SK-N-SH treated with all-trans-retinoic acid at 6 μM for 48 hours (cell line): ENCODE data around the gene VSIG4.

Experiments used
- ATAC-seq: fragments of 200-7000 bp; cut with Tn5 transposase; 3 replicates; pipeline ENCODE4 v1.9.1; 2020; ENCODE audit warnings: mild to moderate bottlenecking, moderate library complexity
- ARNTL ChIP-seq: fragments of 450-650 bp; formaldehyde crosslinking; IDR thresholded peaks from 2 replicates; pipeline ENCODE4 v1.5.0; 2020; ENCODE audit warnings: low read depth, mild to moderate bottlenecking, moderate library complexity, borderline replicate concordance
- BACH2 ChIP-seq: fragments of 250-450 bp; sonication (Bioruptor Pico); IDR thresholded peaks from 2 replicates; pipeline ENCODE4 v1.9.0; 2021; ENCODE audit warnings: mild to moderate bottlenecking, borderline replicate concordance
- CREB5 ChIP-seq: fragments of 250-450 bp; sonication (Bioruptor Pico); IDR thresholded peaks from 2 replicates; pipeline ENCODE4 v1.5.1; 2020; ENCODE audit warnings: low read depth, mild to moderate bottlenecking, moderate library complexity
- CSDC2 ChIP-seq: fragments of 250-450 bp; sonication (Bioruptor Pico); IDR thresholded peaks from 2 replicates; pipeline ENCODE4 v1.5.0; 2020; ENCODE audit warnings: mild to moderate bottlenecking, moderate library complexity
- CSRNP3 ChIP-seq: fragments of 250-450 bp; sonication (Bioruptor Pico); IDR thresholded peaks from 2 replicates; pipeline ENCODE4 v1.5.1; 2021; ENCODE audit warnings: mild to moderate bottlenecking, moderate library complexity
- ESRRG ChIP-seq: fragments of 250-450 bp; sonication (Bioruptor Pico); IDR thresholded peaks from 2 replicates; pipeline ENCODE4 v1.6.1; 2021; ENCODE audit warnings: mild to moderate bottlenecking
- GLIS3 ChIP-seq: fragments of 250-450 bp; sonication (Bioruptor Pico); IDR thresholded peaks from 2 replicates; pipeline ENCODE4 v1.5.0; 2020; ENCODE audit warnings: mild to moderate bottlenecking, moderate library complexity
- ISL1 ChIP-seq: fragments of 250-450 bp; sonication (Bioruptor Pico); IDR thresholded peaks from 2 replicates; pipeline ENCODE4 v2.1.2; 2022; ENCODE audit warnings: mild to moderate bottlenecking, moderate library complexity
- PATZ1 ChIP-seq: fragments of 250-450 bp; sonication (Bioruptor Pico); IDR thresholded peaks from 2 replicates; pipeline ENCODE4 v1.8.0; 2020; ENCODE audit warnings: mild to moderate bottlenecking, moderate library complexity, borderline replicate concordance
- RARB ChIP-seq: fragments of 250-450 bp; sonication (Bioruptor Pico); IDR thresholded peaks from 2 replicates; pipeline ENCODE4 v1.8.0; 2021; ENCODE audit warnings: mild to moderate bottlenecking, moderate library complexity
- SNAI2 ChIP-seq: fragments of 250-450 bp; sonication (Bioruptor Pico); IDR thresholded peaks from 2 replicates; pipeline ENCODE4 v1.5.0; 2020; ENCODE audit warnings: mild to moderate bottlenecking, moderate library complexity
- TOX ChIP-seq: fragments of 250-450 bp; sonication (Bioruptor Pico); IDR thresholded peaks from 2 replicates; pipeline ENCODE4 v1.8.0; 2021; ENCODE audit warnings: mild to moderate bottlenecking, moderate library complexity, borderline replicate concordance
- TSHZ2 ChIP-seq: fragments of 250-450 bp; sonication (Bioruptor Pico); IDR thresholded peaks from 2 replicates; pipeline ENCODE4 v1.5.0; 2020; ENCODE audit warnings: mild to moderate bottlenecking, moderate library complexity
- ZC3H10 ChIP-seq: fragments of 250-450 bp; sonication (Bioruptor Pico); IDR thresholded peaks from 2 replicates; pipeline ENCODE4 v1.5.1; 2021; ENCODE audit warnings: mild to moderate bottlenecking, moderate library complexity
- ZFP3 ChIP-seq: fragments of 250-450 bp; sonication (Bioruptor Pico); IDR thresholded peaks from 2 replicates; pipeline ENCODE4 v1.5.0; 2020; ENCODE audit warnings: mild to moderate bottlenecking, moderate library complexity
- ZFP30 ChIP-seq: fragments of 450-650 bp; formaldehyde crosslinking; IDR thresholded peaks from 2 replicates; pipeline ENCODE4 v1.5.0; 2022; ENCODE audit warnings: mild to moderate bottlenecking, moderate library complexity
- ZNF565 ChIP-seq: fragments of 450-650 bp; formaldehyde crosslinking; conservative IDR thresholded peaks from 2 replicates; pipeline ENCODE4 v1.5.0; 2020; ENCODE audit warnings: low read depth, mild to moderate bottlenecking, moderate library complexity
- ZNF8 ChIP-seq: fragments of 450-650 bp; formaldehyde crosslinking; IDR thresholded peaks from 2 replicates; pipeline ENCODE4 v1.5.0; 2020; ENCODE audit warnings: mild to moderate bottlenecking, moderate library complexity

Gene VSIG4

DNA sequence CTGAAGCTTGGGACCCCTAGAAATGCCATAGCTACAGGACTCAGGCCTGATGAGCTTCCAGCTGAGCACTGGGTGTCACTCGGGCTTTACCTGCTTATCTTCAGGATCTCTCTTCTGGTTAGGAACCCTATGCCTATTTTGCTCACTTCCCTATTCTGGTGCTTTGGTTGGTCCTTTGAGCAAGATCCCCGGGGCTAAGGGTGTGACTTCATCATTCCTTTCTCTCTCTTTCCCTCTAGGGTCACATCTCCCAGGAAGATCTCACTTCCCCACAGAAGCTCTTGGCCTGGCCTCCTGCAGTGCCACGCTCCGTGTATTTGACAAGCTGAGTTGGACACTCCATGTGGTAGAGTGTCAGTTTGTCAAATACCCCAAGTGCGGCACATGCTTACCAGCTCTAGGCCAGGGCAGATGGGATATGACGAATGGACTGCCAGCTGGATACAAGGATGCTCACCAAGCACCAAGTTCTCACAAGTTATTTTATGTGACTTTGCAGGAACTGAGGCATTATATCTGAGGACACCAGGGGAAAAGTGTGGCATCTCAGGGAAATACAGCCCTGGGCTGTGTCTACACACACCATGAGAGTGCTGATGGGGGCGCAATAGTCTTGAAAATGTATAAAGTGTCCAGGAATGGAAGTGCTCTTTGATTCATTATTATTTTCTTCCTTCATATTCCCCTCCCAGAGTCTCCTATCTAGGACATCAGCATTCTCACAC lies 21.1 kb downstream of the VSIG4 start:
- no peak for ATAC-seq
- TF ChIP-seq TOX (CRISPR knock-in tag) (no peak), SNAI2 (CRISPR knock-in tag) (no peak), BACH2 (no peak), CSDC2 (CRISPR knock-in tag) (no peak), ESRRG (CRISPR knock-in tag) (no peak), CSRNP3 (CRISPR knock-in tag) (no peak), ZNF565 (CRISPR knock-in tag) (no peak), GLIS3 (no peak), CREB5 (CRISPR knock-in tag) (no peak), ZC3H10 (no peak), ARNTL (no peak), ISL1 (CRISPR knock-in tag) (no peak), ZNF8 (CRISPR knock-in tag) (no peak), PATZ1 (CRISPR knock-in tag) (no peak), RARB (CRISPR knock-in tag) (no peak), ZFP3 (no peak), ZFP30 (CRISPR knock-in tag) (no peak)

- TF ChIP-seq CSRNP3 (CRISPR knock-in tag): no peak
- no peak for TF ChIP-seq ESRRG (CRISPR knock-in tag)
- TF ChIP-seq TOX (CRISPR knock-in tag): no peak
- no peak for TF ChIP-seq BACH2
- no peak for TF ChIP-seq RARB (CRISPR knock-in tag)
- no peak for ATAC-seq
Measured at GRCh38 chrX:66017659-66018170, 22.2 kb downstream of the VSIG4 start.

- ATAC-seq: no peak
- TF ChIP-seq ARNTL (no peak), PATZ1 (CRISPR knock-in tag) (no peak), BACH2 (no peak), TSHZ2 (CRISPR knock-in tag) (no peak), SNAI2 (CRISPR knock-in tag) (no peak), TOX (CRISPR knock-in tag) (no peak), GLIS3 (no peak)
Measured at GRCh38 chrX:66016905-66017658, 22.8 kb downstream of the VSIG4 start.
